Neutrophil (primary cell): ENCODE measurements around the gene MBD1.

Source experiments
- H3K27ac ChIP-seq: fragments of 200-600 bp; sonication (generic); 2 replicates; pipeline ENCODE4 v1.5.1; 2016; ENCODE audit warnings: mild to moderate bottlenecking, moderate library complexity
- H3K27me3 ChIP-seq: fragments of 200-600 bp; sonication (generic); 2 replicates; pipeline ENCODE4 v1.6.0; 2016; ENCODE audit warnings: mild to moderate bottlenecking
- H3K36me3 ChIP-seq: fragments of 200-600 bp; sonication (generic); 2 replicates; pipeline ENCODE4 v1.5.1; 2017
- H3K4me1 ChIP-seq, 2 experiments: fragments of 200-600 bp in 1 of 2; sonication (generic) in 1 of 2; 1 replicate in 1 of 2; 2 replicates in 1 of 2; pipeline versions ENCODE4 v1.5.1 to v1.6.1; 2013 to 2016; ENCODE audit warnings: low read depth in 1 of 2, low read length in 1 of 2, mild to moderate bottlenecking in 1 of 2, moderate library complexity in 1 of 2; ENCODE audit not compliant: control insufficient read depth in 1 of 2, insufficient read depth in 1 of 2
- H3K4me3 ChIP-seq, 2 experiments: fragments of 200-600 bp in 1 of 2; sonication (generic) in 1 of 2; 1 replicate in 1 of 2; 2 replicates in 1 of 2; pipeline ENCODE4 v1.5.1; 2013 to 2016; ENCODE audit warnings: low read depth in 1 of 2, low read length in 1 of 2, mild to moderate bottlenecking in 1 of 2, moderate library complexity in 1 of 2
- H3K9me3 ChIP-seq: fragments of 200-600 bp; sonication (generic); 2 replicates; pipeline ENCODE4 v1.5.1; 2016
- TF ChIP-seq, protein P1 (sequence below): fragments of 200-600 bp; sonication (generic); IDR thresholded peaks from 2 replicates; pipeline ENCODE4 v1.5.1; 2016; ENCODE audit warnings: antibody characterized with exemption

The MBD1 gene

DNA sequence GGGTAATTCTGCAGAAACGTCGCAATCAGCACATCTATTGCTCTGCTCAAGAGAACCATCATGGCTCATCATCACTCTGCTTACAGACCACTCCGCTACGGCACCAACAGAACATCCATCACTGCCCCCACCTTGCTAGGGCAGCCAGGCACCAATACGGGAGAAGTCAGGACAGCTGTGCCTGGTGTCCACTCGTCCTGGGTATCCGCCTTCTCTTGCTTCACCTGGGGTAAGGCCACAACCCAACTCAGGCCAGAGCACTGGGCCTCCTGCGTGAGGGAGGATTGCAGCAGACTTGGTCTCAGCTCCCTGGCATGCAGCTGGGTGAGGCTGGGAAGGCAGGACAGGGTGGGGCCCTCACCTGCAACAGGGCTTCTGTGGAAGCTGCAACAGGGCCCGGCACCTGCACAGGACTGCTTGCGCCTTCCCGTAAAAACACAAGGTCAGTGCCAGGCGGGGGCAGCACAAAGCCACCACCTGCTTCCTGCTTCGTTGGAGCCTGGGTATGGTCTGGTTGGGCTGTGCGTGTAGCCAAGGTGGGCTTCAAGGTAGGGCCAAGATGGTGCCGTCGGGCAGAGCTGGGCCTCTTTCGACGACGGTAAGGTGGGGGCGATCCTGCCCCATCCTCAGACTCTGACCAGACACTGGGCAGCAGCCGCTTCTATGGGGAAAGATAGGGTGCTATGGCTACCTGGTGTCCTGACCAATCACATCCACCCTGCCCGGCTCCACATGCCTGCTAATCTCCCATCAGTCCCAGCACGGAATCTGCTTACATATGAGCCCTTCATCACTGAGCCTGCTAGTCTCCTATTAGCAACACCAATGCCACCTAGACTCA is 7.9 kb downstream of the MBD1 start:
- Histone ChIP-seq H3K36me3 (peaks cover 90% of the 10 kb centered on the region), H3K4me1 (peaks cover 15 to 22% of the 10 kb centered on the region in 2 experiments), H3K4me3 (no peak overlapping the region), H3K9me3 (no peaks in the 10 kb centered on the region), H3K27ac (no peak overlapping the region), H3K27me3 (no peaks in the 10 kb centered on the region)
- TF ChIP-seq, protein P1, sequence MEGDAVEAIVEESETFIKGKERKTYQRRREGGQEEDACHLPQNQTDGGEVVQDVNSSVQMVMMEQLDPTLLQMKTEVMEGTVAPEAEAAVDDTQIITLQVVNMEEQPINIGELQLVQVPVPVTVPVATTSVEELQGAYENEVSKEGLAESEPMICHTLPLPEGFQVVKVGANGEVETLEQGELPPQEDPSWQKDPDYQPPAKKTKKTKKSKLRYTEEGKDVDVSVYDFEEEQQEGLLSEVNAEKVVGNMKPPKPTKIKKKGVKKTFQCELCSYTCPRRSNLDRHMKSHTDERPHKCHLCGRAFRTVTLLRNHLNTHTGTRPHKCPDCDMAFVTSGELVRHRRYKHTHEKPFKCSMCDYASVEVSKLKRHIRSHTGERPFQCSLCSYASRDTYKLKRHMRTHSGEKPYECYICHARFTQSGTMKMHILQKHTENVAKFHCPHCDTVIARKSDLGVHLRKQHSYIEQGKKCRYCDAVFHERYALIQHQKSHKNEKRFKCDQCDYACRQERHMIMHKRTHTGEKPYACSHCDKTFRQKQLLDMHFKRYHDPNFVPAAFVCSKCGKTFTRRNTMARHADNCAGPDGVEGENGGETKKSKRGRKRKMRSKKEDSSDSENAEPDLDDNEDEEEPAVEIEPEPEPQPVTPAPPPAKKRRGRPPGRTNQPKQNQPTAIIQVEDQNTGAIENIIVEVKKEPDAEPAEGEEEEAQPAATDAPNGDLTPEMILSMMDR = no peak

DNA sequence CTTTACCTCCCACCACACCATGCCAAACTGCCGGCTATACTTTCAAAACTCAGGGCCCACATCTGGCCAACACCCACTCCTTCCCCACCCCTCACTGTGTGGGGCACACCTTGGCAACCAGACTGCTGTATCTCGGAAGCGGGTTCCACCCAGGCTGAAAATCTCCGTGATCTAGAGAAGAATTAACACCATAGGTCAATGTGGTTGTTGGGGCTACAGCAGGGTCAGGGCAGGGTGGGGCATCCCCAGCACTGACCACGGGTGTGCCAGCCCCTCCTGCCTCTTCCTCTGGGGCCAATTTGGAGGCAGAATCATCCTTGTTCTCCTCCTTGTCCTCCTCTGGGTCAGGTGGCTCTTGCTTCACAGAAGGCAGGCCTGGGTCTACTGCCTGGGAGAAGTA is 8.8 kb downstream of the MBD1 start:
- no peak overlapping the region for H3K27ac ChIP-seq
- TF ChIP-seq, protein P1 = no peak
- no peaks in the 10 kb centered on the region for H3K9me3 ChIP-seq
- no peak overlapping the region for H3K4me3 ChIP-seq
- H3K4me1 ChIP-seq = peaks cover 20 to 31% of the 10 kb centered on the region in 2 experiments
- H3K27me3 ChIP-seq = no peaks in the 10 kb centered on the region
- peaks cover 85% of the 10 kb centered on the region for H3K36me3 ChIP-seq

DNA sequence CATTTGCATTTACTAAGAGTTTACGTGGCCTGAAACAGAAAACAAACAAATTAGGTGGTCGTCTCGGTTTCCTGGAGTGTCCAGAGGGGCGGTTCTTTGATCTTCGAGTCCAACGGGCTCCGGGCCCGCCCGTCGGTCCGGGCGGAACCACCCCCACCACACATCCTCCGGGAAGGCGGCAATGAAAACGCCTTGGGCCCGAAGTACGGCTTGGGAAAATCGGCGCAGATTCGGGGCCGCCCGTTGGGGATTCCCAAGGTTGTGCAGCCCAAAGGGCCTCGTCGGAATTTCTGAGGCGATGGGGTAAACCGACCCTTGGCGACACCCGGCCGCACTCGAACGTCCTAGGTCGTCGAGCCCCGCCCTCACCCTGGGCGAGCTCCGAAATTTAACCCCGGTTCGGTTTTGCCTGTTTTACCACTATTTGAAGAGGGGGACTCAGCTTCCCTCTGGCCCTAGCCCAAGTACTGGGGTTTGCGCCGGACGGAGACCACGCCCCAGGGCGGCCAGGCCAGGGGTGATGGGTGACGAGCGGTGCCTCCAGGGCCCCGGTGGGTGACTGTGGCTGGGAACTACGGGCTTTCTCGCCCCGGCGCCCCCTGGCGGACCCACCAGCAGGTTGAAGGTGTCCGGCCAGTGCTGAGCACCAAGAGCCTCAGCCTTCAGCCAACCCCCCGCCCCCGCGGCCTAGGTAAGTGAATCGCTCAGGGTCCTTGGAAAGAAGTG is 13.1 kb downstream of the MBD1 start:
- TF ChIP-seq, protein P1 = peak; percentile 72
- Histone ChIP-seq H3K36me3 (peaks cover 44% of the 10 kb centered on the region), H3K4me1 (peaks cover 33 to 49% of the 10 kb centered on the region in 2 experiments), H3K27me3 (peaks cover 19% of the 10 kb centered on the region), H3K9me3 (no peaks in the 10 kb centered on the region), H3K27ac (peak overlapping the region; percentile 51), H3K4me3 (peak overlapping the region; percentile 64 to 68)

DNA sequence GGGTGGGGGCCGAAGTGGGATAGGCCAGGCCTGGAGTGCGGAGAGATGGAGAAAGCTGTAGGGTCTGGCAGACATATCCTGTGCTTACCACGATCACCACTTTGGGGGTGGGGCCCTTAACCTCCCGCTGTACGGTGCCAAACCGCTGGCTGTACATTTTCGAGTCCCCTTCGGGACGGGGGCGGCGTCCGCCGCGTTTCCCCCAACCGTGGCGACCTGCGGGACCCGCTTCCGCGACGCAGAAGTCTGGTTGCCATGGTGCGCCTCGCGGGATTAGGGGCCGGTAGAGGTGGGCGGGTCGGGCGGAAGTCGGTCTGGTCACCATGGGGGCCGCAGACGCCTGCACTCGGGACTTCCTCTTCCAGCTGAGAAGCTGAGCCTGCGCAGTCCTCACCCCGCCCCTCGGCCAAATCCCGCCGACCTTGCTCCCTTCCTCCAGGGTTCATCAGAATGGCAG is 15.0 kb downstream of the MBD1 start, which contains the start of gene CFAP53:
CFAP53 (minus strand) TSS at position 248 of the 457 bp plus-strand sequence; CDS start at position 157, 91 bp downstream.
- Histone ChIP-seq H3K27me3 (peaks cover 34% of the 10 kb centered on the region), H3K9me3 (no peaks in the 10 kb centered on the region), H3K27ac (peak within 1 kb of the TSS; percentile 43), H3K36me3 (peaks cover 25% of the 10 kb centered on the region), H3K4me1 (peaks cover 23 to 40% of the 10 kb centered on the region in 2 experiments), H3K4me3 (peak within 1 kb of the TSS; percentile 77 to 79)
- TF ChIP-seq, protein P1 = no peak

DNA sequence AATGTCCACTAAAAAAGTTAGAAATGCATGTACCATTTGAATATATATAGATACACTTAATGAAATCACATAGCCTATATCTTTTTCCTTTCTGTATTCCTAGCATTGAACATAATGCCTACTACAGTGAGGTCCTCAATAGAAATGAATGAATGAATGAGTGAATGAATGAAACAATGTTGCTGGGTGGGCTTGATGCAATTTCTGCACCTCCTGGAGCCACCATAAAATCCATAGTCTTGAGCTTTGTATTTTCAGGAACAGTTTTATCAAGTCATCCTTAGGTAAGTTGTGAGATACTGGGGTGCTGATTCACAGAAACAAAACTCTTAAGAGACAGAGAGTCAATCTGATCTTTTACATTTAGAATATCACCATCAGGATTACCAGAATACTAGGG is 18.3 kb downstream of the MBD1 start:
- TF ChIP-seq, protein P1 = no peak
- no peak overlapping the region for H3K27ac ChIP-seq
- H3K36me3 ChIP-seq = no peaks in the 10 kb centered on the region
- H3K27me3 ChIP-seq = peaks cover 34% of the 10 kb centered on the region
- peaks cover 17 to 22% of the 10 kb centered on the region in 2 experiments for H3K4me1 ChIP-seq
- H3K4me3 ChIP-seq = no peak overlapping the region
- H3K9me3 ChIP-seq = no peaks in the 10 kb centered on the region
